GM21576 (cell line): ENCODE data around the gene IL1R2.
"Not testable (repeated sequence)": the region's sequence is repeated elsewhere in the genome, so short reads cannot be mapped to it uniquely, and the experiment has no call there.

ENCODE experiments used
- ATAC-seq: cut with Tn5 transposase; IDR thresholded peaks from one replicate; pipeline ENCODE4 v1.9.1; 2021; ENCODE audit warnings: mild to moderate bottlenecking, moderate library complexity; ENCODE audit not compliant: unreplicated experiment

Gene IL1R2

DNA sequence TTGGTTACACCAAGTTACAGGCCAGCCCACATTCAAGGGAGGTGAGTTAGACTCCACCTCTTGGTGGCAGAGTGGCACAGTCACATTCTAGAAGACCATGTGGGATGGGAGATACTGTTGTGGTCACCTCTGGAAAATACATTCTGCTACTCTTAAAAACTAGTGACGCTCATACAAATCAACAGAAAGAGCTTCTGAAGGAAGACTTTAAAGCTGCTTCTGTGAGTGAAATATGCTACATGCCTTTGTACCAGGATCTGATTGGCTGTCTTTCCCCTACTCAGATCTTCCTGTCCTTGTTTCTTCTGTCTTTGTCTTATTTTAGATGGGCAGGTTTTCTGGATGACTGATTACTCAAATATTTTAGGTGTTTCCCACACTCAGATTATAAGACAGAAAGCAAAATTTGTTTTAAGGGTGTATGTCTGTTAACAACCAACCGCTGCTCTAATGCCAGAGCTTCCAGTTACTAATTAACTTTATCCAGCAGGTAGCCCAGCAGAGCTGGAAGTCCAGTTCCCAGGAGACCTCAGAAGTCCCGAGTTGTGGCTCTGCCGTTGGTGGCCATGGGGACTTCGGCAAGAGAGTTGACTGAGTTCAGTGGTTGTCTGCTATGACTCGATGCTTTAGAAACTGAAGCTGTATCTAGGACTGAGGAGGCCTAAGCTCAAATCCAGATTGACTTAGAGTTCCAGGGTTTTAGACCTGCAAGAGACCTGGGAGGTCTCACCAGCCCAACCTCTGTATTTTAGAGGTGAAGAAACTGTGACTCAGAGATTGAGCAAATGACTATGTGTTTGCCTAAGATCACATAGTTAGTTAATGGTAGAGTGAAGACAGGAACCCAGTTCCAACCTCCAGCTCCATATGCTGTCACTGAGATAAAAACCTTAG is 7.4 kb downstream of the IL1R2 start:
- no peak for ATAC-seq

DNA sequence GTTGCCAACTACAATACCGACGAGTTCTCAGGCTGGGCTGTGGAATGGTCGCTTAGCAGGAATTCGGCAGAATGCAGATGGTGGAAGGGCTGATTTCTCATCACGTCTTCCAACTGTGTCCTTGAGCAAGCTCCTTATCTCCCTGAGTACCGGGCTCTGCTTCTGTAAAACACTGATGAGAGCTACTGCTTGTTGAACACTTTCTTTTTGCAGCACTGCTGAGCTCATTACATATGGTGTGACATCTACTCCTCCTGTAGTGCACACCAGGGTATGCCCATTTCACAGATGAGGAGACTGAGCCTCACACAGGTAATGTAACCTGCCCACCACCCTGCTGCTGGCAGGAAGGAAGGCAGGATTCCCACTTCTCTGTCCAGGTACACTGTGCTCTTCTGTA is 8.3 kb downstream of the IL1R2 start:
- no peak for ATAC-seq

DNA sequence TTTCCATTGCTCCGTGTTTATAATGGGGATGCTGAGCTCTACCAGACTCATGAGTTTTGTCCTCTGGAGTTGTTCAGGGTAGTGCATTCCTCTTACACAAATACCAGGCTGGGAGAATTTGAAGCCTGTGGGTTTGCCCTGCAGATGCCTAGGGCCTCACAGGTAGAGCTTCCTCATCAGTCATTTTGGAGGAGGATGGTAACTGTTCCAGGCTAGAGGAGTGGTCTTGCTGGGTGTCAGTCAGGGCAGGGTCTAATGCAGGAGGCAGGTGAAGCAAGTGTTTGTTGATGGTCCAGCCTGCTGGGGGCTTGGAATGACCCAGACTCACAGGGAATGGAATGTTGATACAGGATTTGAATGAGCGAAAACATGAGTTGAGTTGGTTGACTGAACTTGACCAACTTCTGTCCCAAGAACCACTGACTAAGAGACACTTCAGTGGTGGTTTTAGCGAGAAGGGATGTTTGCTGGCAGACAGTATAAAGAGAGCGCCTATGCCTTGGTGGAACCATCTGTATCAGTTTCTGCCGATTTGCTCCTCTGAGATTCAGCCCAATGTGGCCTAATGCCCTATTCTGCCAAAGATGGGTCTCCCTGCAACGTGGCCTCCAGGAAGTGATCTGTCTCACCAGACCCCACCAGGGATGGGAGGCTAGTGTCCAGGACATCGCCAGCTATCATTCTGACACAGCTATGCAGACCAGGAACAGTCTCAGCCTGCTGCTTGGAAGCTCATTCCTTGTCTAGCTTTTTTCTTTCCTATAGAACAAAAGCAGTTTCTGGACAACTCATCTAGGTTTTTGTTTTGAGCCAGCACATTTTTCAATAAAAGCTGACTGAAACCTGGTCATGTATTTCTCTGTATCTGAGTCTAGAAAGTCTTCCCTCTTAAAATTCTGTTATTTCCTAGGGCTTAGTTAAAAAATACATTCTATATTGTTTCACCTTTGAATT is 9.3 kb downstream of the IL1R2 start:
- no peak for ATAC-seq

DNA sequence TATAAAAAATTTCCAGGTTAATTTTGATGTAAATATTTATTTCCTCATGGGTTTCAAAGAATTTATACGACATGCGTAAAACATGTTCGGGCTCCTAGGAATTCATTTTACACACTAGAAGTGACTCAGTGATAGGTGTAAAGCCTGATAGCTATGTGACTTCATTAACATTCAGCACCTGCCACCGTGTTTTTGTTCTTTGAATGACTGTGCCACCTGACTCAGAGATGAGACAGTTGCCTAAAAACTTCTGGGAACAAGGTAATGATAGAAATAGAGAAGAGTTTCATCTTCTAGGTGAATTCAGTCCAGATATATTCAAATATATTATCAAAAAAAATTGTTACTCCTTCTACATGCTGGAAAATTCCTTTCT is 10.0 kb downstream of the IL1R2 start:
- no peak for ATAC-seq

DNA sequence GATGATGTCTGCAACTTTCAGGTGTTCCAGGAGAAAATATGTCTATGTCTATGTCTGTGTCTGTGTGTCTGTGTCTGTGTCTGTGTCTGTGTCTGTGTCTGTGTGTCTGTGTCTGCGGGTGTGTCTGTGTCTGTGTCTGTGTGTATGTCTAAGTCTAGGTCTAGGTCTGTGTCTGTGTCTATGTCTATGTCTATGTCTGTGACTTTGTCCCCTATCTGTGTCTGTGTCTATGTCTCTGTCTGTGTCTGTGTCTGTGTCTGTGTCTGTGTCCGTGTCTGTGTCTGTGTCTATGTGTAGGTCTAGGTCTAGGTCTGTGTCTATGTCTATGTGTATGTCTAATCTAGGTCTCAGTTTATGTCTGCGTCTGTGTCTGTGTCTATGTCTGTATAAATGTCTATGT is 10.5 kb downstream of the IL1R2 start:
- ATAC-seq, result no peak

DNA sequence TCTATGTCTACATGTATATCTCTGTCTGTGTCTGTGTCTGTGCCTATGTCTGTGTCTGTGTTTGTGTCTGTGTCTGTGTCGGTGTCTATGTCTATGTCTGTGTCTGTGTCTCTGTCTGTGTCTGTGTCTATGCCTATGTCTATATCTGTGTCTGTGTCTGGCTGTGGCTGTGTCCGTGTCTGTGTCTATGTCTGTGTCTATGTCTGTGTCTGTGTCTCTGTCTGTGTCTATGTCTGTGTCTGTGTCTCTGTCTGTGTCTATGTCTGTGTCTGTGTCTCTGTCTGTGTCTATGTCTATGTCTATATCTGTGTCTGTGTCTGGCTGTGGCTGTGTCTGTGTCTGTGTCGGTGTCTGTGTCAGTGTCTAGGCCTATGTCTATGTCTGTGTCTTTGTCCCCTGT is 11.1 kb downstream of the IL1R2 start:
- not testable (repeated sequence) for ATAC-seq

- no peak for ATAC-seq
Measured at GRCh38 chr2:102003696-102004095, 11.9 kb downstream of the IL1R2 start.

DNA sequence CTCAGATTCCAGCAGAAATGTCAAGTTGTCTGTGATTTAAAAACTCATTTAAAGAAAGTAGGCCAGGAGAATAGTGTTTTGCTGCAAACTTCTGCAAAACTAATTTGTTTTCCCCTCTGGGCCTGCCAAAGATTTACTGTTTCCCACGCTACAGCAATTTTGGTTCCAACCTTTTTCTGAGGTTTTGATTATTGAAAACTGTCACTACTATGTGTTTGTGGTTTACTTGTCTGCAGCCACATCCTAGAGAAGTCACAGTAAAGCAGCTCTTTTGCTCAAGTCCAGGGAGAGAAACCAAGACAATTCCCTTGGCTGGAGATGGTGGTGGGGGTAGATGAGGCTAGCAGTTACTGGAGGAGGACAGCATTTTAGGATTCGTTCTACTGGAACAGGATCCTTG is 12.8 kb downstream of the IL1R2 start:
- no peak for ATAC-seq

- ATAC-seq, result no peak
Measured at GRCh38 chr2:102005449-102005848, 13.7 kb downstream of the IL1R2 start.

GRCh38 chr2:102005989-102006885 is 14.5 kb downstream of the IL1R2 start:
- no peak for ATAC-seq

GRCh38 chr2:102006886-102007278 is 15.1 kb downstream of the IL1R2 start:
- ATAC-seq, result no peak

- no peak for ATAC-seq
Measured at GRCh38 chr2:102008490-102008889, 16.7 kb downstream of the IL1R2 start.

DNA sequence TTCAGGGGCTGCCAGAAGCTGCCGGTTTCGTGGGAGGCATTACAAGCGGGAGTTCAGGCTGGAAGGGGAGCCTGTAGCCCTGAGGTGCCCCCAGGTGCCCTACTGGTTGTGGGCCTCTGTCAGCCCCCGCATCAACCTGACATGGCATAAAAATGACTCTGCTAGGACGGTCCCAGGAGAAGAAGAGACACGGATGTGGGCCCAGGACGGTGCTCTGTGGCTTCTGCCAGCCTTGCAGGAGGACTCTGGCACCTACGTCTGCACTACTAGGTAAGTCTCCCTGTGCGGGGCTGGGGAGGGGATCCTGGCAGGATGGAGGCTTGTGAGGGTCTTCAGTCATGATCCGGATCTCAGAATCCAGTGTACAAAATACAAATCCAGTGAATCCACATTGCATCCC is 17.8 kb downstream of the IL1R2 start:
- ATAC-seq, result no peak

- ATAC-seq, result no peak
Measured at GRCh38 chr2:102010902-102011301, 19.1 kb downstream of the IL1R2 start.

DNA sequence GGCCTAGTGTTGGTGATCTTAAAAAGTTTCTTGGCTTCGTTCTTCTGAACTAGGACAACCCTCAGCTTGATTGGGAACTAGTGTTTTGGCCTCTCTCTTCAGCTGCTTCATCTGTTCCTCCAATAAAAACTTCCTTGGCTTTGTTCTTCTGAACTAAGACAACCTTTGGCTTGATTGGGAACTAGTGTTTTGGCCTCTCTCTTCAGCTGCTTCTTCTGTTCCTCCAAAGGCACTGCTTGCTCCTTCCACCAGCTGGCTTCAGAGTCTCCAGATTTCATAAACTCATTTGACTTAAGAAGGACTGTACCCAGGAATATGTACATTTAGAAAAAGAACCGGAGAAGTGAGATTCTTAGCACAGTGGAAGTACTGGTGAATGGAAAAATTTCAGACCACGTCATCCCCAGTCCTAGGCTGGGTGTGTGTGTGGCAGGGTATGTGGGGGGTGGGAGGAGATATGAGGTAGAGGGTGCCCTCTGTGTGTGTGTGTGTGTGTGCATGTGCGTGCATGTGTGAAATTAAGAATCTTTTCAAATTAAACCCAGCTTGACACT is 20.4 kb downstream of the IL1R2 start:
- ATAC-seq, result no peak

DNA sequence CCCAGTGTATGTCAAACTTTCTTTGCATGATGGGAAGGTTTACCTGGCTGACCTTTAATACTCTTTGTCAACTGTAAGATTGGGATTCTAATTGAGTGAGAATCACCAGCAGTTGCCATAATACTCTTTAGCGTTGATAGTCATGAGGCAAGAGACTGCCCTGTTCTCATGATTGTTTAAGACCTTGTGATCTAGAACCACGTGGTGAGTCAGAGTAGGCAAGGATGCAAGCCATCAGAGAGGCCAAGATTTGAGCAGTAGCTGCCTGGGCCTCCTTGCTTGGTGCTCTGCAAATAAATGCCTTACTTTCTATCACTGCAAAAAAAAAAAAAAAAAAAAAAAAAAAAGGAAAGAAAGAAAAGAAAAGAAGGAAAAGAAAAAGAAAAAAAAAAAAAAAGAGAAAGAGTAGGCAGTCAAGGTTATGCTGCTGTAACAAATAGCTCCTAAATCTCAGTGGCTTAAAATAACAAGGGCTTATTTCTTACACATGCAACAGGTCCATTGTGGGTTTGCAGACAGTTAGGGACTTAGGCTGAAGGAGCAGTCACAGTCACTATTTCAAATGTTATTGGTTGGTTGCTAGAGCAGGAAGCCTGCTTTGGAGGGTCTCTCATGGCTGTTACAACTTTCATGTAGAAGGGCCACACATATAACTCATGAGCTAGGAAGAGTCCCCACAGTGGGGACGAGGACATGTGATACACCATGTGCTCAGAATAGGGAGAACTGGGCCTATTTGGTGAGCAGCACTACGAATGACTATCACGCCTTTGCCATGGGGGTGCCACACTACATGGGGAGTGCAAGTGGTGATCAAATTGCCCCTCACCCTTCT is 21.7 kb downstream of the IL1R2 start:
- ATAC-seq, result no peak

GRCh38 chr2:102014041-102014345 is 22.2 kb downstream of the IL1R2 start:
- no peak for ATAC-seq

GRCh38 chr2:102015399-102015798 is 23.6 kb downstream of the IL1R2 start:
- ATAC-seq, result no peak

GRCh38 chr2:102016399-102016955 is 24.7 kb downstream of the IL1R2 start:
- ATAC-seq, result no peak
